Naive thymus-derived CD8-positive, alpha-beta T cell (primary cell): Measurements from ENCODE around the gene TMTC2. TPM values are rescaled to one million over a fixed set of nuclear protein-coding genes. Genes with fewer than 3 reads are reported as not detected.

ENCODE experiments used
- ATAC-seq, 2 donors: fragments of 150-1000 bp; cut with Tn5 transposase in 1 of 2; sonication (Bioruptor Pico), chemical (Tn5 transposase) in 1 of 2; 1 replicate in 1 of 2; 2 replicates in 1 of 2; pipeline ENCODE4 v1.10.0; 2021; ENCODE audit warnings: mild to moderate bottlenecking in 2 of 2, moderate library complexity in 2 of 2
- POLR2A ChIA-PET: fragments of 350-600 bp; sonication (Branson Sonifier 250); formaldehyde crosslinking; loops from one replicate; lab custom pipeline; 2021; ENCODE audit warnings: antibody characterized with exemption; lab: Charles Lee
- DNase-seq, 10 donors: peaks; one replicate each; pipeline versions ENCODE4 v3.0.0 to v3.0.0-alpha.2; 2020 to 2022
- H3K27ac Mint-ChIP-seq, 10 donors: one replicate each; pipeline ENCODE4 v1.8.0; 2020 to 2022; ENCODE audit warnings: mild to moderate bottlenecking in 10 of 10, mixed read lengths in 10 of 10, moderate library complexity in 4 of 10, inconsistent platforms in 1 of 10
- H3K27me3 Mint-ChIP-seq, 5 donors: one replicate each; pipeline ENCODE4 v1.8.0; 2021 to 2022; ENCODE audit warnings: mixed read lengths in 5 of 5
- H3K36me3 Mint-ChIP-seq, 3 donors: one replicate each; pipeline ENCODE4 v1.8.0; 2020 to 2022; ENCODE audit warnings: mixed read lengths in 3 of 3, mild to moderate bottlenecking in 2 of 3, inconsistent platforms in 1 of 3
- H3K4me1 Mint-ChIP-seq, 4 donors: one replicate each; pipeline ENCODE4 v1.8.0; 2021 to 2022; ENCODE audit warnings: mixed read lengths in 4 of 4
- H3K4me3 Mint-ChIP-seq, 10 donors: one replicate each; pipeline ENCODE4 v1.8.0; 2020 to 2022; ENCODE audit warnings: mild to moderate bottlenecking in 10 of 10, mixed read lengths in 10 of 10, moderate library complexity in 6 of 10, inconsistent platforms in 1 of 10
- H3K9me3 Mint-ChIP-seq, 9 donors: one replicate each; pipeline ENCODE4 v1.8.0; 2020 to 2022; ENCODE audit warnings: mixed read lengths in 9 of 9, mild to moderate bottlenecking in 3 of 9, inconsistent platforms in 1 of 9, moderate library complexity in 1 of 9
- polyA plus RNA-seq, 3 donors: library from polyadenylated mRNA; unstranded; fragments of 300-500 nt; fragmentation: Illumina TruSeq; gene quantifications; one replicate each; pipeline ENCODE4 v1.2.3, GENCODE V29; 2021
- total RNA-seq, 8 experiments: library from RNA in 2 of 8; stranded (reverse) in 2 of 8; gene quantifications; one replicate each; pipeline ENCODE4 v1.2.3 and lab custom pipeline; 2021 to 2026

The TMTC2 gene
- total and polyA plus RNA-seq, 5 experiments from 2014 or later: 0.14 to 4.0 (median 1.9) TPM; not detected in 1

- ATAC-seq (no peak), DNase-seq (no peak)
- no peak overlapping the region for H3K4me3 Mint-ChIP-seq
- H3K27me3 Mint-ChIP-seq: peaks cover 0 to 6% (median 2%) of the 10 kb centered on the region in 5 donors
- no peaks in the 10 kb centered on the region for H3K36me3 Mint-ChIP-seq
- H3K4me1 Mint-ChIP-seq: no peaks in the 10 kb centered on the region
- peaks cover 0 to 4% (median 0%) of the 10 kb centered on the region in 9 donors for H3K9me3 Mint-ChIP-seq
- POLR2A ChIA-PET: no interaction called here
- H3K27ac Mint-ChIP-seq: no peak overlapping the region
Observed at GRCh38 chr12:82950356-82950755, 263.6 kb downstream of the TMTC2 start.

- Mint-ChIP-seq H3K4me1 (no peaks in the 10 kb centered on the region), H3K36me3 (no peaks in the 10 kb centered on the region), H3K27me3 (peaks cover 0 to 9% (median 2%) of the 10 kb centered on the region in 5 donors), H3K9me3 (peaks cover 0 to 12% (median 0%) of the 10 kb centered on the region in 9 donors), H3K4me3 (no peak overlapping the region), H3K27ac (no peak overlapping the region)
- POLR2A ChIA-PET: no interaction called here
- DNase-seq (no peak), ATAC-seq (no peak)
Observed at GRCh38 chr12:82952946-82953345, 266.2 kb downstream of the TMTC2 start.

- DNase-seq (no peak), ATAC-seq (no peak)
- H3K27me3 Mint-ChIP-seq: peaks cover 0 to 9% (median 2%) of the 10 kb centered on the region in 5 donors
- H3K36me3 Mint-ChIP-seq: no peaks in the 10 kb centered on the region
- H3K4me1 Mint-ChIP-seq: no peaks in the 10 kb centered on the region
- H3K27ac Mint-ChIP-seq: no peak overlapping the region
- H3K4me3 Mint-ChIP-seq: no peak overlapping the region
- POLR2A ChIA-PET: no interaction called here
- peaks cover 0 to 16% (median 0%) of the 10 kb centered on the region in 9 donors for H3K9me3 Mint-ChIP-seq
Observed at GRCh38 chr12:82953397-82953796, 266.7 kb downstream of the TMTC2 start.

GRCh38 chr12:82954064-82954463 is 267.4 kb downstream of the TMTC2 start:
- ATAC-seq (no peak), DNase-seq (no peak)
- H3K36me3 Mint-ChIP-seq: no peaks in the 10 kb centered on the region
- no peaks in the 10 kb centered on the region for H3K4me1 Mint-ChIP-seq
- H3K9me3 Mint-ChIP-seq: peaks cover 0 to 19% (median 0%) of the 10 kb centered on the region in 9 donors
- no peak overlapping the region for H3K4me3 Mint-ChIP-seq
- peaks cover 0 to 9% (median 2%) of the 10 kb centered on the region in 5 donors for H3K27me3 Mint-ChIP-seq
- H3K27ac Mint-ChIP-seq: no peak overlapping the region
- POLR2A ChIA-PET: no interaction called here

- Mint-ChIP-seq H3K27ac (no peak overlapping the region), H3K9me3 (peaks cover 0 to 19% (median 0%) of the 10 kb centered on the region in 9 donors), H3K27me3 (peaks cover 0 to 9% (median 2%) of the 10 kb centered on the region in 5 donors), H3K36me3 (peaks cover 0 to 2% (median 0%) of the 10 kb centered on the region in 3 donors), H3K4me1 (no peaks in the 10 kb centered on the region), H3K4me3 (no peak overlapping the region)
- POLR2A ChIA-PET: no interaction called here
- no peak for DNase-seq
- ATAC-seq: no peak
Observed at GRCh38 chr12:82954572-82954971, 267.9 kb downstream of the TMTC2 start.

- POLR2A ChIA-PET: no interaction called here
- no peak for DNase-seq
- Mint-ChIP-seq H3K4me1 (no peaks in the 10 kb centered on the region), H3K9me3 (peaks cover 0 to 19% (median 0%) of the 10 kb centered on the region in 9 donors), H3K36me3 (peaks cover 0 to 5% (median 0%) of the 10 kb centered on the region in 3 donors), H3K27ac (peak overlapping the region in 1 of 10 donors; percentile 63), H3K4me3 (no peak overlapping the region), H3K27me3 (peaks cover 0 to 9% (median 2%) of the 10 kb centered on the region in 5 donors)
- ATAC-seq: no peak
Observed at GRCh38 chr12:82955043-82955442, 268.3 kb downstream of the TMTC2 start.

- no peak overlapping the region for H3K27ac Mint-ChIP-seq
- peaks cover 0 to 5% (median 0%) of the 10 kb centered on the region in 3 donors for H3K36me3 Mint-ChIP-seq
- H3K9me3 Mint-ChIP-seq: peaks cover 0 to 19% (median 0%) of the 10 kb centered on the region in 9 donors
- H3K4me3 Mint-ChIP-seq: no peak overlapping the region
- no peak for DNase-seq
- H3K27me3 Mint-ChIP-seq: peaks cover 0 to 9% (median 2%) of the 10 kb centered on the region in 5 donors
- no peak for ATAC-seq
- POLR2A ChIA-PET: no interaction called here
- no peaks in the 10 kb centered on the region for H3K4me1 Mint-ChIP-seq
Observed at GRCh38 chr12:82958966-82959365, 272.3 kb downstream of the TMTC2 start.

GRCh38 chr12:82959821-82960220 is 273.1 kb downstream of the TMTC2 start:
- no peak overlapping the region for H3K27ac Mint-ChIP-seq
- ATAC-seq: no peak
- no peak overlapping the region for H3K4me3 Mint-ChIP-seq
- POLR2A ChIA-PET: no interaction called here
- H3K36me3 Mint-ChIP-seq: peaks cover 0 to 5% (median 0%) of the 10 kb centered on the region in 3 donors
- H3K9me3 Mint-ChIP-seq: peaks cover 0 to 19% (median 0%) of the 10 kb centered on the region in 9 donors
- H3K27me3 Mint-ChIP-seq: peaks cover 0 to 9% (median 2%) of the 10 kb centered on the region in 5 donors
- DNase-seq: no peak
- H3K4me1 Mint-ChIP-seq: no peaks in the 10 kb centered on the region

- peaks cover 0 to 5% (median 0%) of the 10 kb centered on the region in 4 donors for H3K4me1 Mint-ChIP-seq
Observed at GRCh38 chr12:82961835-82962234, 275.1 kb downstream of the TMTC2 start.

GRCh38 chr12:82963956-82964355 is 277.2 kb downstream of the TMTC2 start:
- Mint-ChIP-seq H3K27me3 (no peaks in the 10 kb centered on the region), H3K27ac (no peak overlapping the region), H3K4me3 (no peak overlapping the region), H3K36me3 (peaks cover 0 to 5% (median 2%) of the 10 kb centered on the region in 3 donors), H3K9me3 (peaks cover 0 to 5% (median 0%) of the 10 kb centered on the region in 9 donors), H3K4me1 (peaks cover 0 to 5% (median 0%) of the 10 kb centered on the region in 4 donors)
- POLR2A ChIA-PET: no interaction called here
- ATAC-seq: no peak
- DNase-seq: no peak

More at GRCh38 chr12:82961835-82962234, 275.1 kb downstream of the TMTC2 start:
- DNase-seq: no peak
- Mint-ChIP-seq H3K36me3 (peaks cover 0 to 5% (median 0%) of the 10 kb centered on the region in 3 donors), H3K27me3 (no peaks in the 10 kb centered on the region), H3K27ac (no peak overlapping the region), H3K9me3 (peaks cover 0 to 16% (median 0%) of the 10 kb centered on the region in 9 donors), H3K4me3 (no peak overlapping the region)
- POLR2A ChIA-PET: no interaction called here
- no peak for ATAC-seq

- Mint-ChIP-seq H3K36me3 (peaks cover 0 to 5% (median 2%) of the 10 kb centered on the region in 3 donors), H3K4me3 (no peak overlapping the region), H3K27me3 (no peaks in the 10 kb centered on the region), H3K4me1 (peaks cover 0 to 5% (median 0%) of the 10 kb centered on the region in 4 donors), H3K9me3 (peaks cover 0 to 5% (median 0%) of the 10 kb centered on the region in 9 donors), H3K27ac (no peak overlapping the region)
- DNase-seq: no peak
- ATAC-seq: no peak
- POLR2A ChIA-PET: no interaction called here
Observed at GRCh38 chr12:82964446-82964845, 277.7 kb downstream of the TMTC2 start.

GRCh38 chr12:82966001-82966559 is 279.4 kb downstream of the TMTC2 start:
- H3K36me3 Mint-ChIP-seq: peaks cover 0 to 2% (median 0%) of the 10 kb centered on the region in 3 donors
- ATAC-seq: no peak
- H3K4me3 Mint-ChIP-seq: no peak overlapping the region
- H3K27ac Mint-ChIP-seq: no peak overlapping the region
- POLR2A ChIA-PET: no interaction called here
- H3K4me1 Mint-ChIP-seq: peaks cover 0 to 5% (median 0%) of the 10 kb centered on the region in 4 donors
- H3K27me3 Mint-ChIP-seq: no peaks in the 10 kb centered on the region
- H3K9me3 Mint-ChIP-seq: no peaks in the 10 kb centered on the region
- no peak for DNase-seq

GRCh38 chr12:82968631-82969367 is 282.1 kb downstream of the TMTC2 start:
- Mint-ChIP-seq H3K36me3 (peaks cover 0 to 2% (median 0%) of the 10 kb centered on the region in 3 donors), H3K27me3 (no peaks in the 10 kb centered on the region)
- POLR2A ChIA-PET: interaction anchor here (0.6 kb wide), 1 partner anchor 13 kb away, joined by 5 read pairs; no protein-coding TSS in a partner anchor

More at GRCh38 chr12:82968631-82969367, 282.1 kb downstream of the TMTC2 start:
- H3K4me1 Mint-ChIP-seq: peaks cover 0 to 5% (median 0%) of the 10 kb centered on the region in 4 donors
- H3K27ac Mint-ChIP-seq: no peak overlapping the region
- no peaks in the 10 kb centered on the region for H3K9me3 Mint-ChIP-seq
- DNase-seq: no peak
- no peak for ATAC-seq
- no peak overlapping the region for H3K4me3 Mint-ChIP-seq
